ENCODE data around the gene CCNJ. TPM values are rescaled to one million over a fixed set of nuclear protein-coding genes. Genes with fewer than 3 reads are reported as not detected.

CCNJ gene
- total and polyA plus RNA-seq, 12 donors, result 3.4 to 10.7 (median 5.7) TPM

DNA sequence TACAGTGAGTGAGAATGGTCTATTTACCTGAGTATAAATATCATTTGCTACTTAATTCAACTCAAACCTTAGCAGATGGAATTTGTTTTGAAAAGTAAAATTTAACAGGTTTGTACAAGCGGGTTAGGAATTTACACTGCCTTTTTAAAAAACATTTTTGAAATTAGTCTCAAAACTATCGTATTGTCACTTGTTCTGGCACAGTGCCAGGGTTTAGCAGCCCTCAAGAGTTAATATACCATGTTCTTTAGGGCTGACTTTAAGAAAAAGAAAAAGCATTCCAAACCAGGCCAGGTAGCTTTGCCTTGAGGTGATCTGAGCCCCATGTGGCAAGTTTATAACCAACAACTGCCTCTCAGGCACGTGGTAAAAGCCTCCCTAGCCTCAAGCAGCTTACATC, 17.8 kb downstream of the CCNJ start:
- intact Hi-C loops (cut with DNase I), result no loop called here
- no peak for DNase-seq
- Histone ChIP-seq H3K27ac (no peak overlapping the region), H3K36me3 (replicated peaks in 1 of 2) (peaks cover 0 to 31% of the 10 kb centered on the region in 2 donors), H3K27me3 (no peaks in the 10 kb centered on the region), H3K9me3 (replicated peaks in 1 of 3) (no peaks in the 10 kb centered on the region), H3K4me1 (replicated peaks in 1 of 2) (no peaks in the 10 kb centered on the region), H3K4me3 (no peak overlapping the region)
- no peak for TF ChIP-seq POLR2A (IDR thresholded peaks at IDR 0.05)
- TF ChIP-seq, protein P1, sequence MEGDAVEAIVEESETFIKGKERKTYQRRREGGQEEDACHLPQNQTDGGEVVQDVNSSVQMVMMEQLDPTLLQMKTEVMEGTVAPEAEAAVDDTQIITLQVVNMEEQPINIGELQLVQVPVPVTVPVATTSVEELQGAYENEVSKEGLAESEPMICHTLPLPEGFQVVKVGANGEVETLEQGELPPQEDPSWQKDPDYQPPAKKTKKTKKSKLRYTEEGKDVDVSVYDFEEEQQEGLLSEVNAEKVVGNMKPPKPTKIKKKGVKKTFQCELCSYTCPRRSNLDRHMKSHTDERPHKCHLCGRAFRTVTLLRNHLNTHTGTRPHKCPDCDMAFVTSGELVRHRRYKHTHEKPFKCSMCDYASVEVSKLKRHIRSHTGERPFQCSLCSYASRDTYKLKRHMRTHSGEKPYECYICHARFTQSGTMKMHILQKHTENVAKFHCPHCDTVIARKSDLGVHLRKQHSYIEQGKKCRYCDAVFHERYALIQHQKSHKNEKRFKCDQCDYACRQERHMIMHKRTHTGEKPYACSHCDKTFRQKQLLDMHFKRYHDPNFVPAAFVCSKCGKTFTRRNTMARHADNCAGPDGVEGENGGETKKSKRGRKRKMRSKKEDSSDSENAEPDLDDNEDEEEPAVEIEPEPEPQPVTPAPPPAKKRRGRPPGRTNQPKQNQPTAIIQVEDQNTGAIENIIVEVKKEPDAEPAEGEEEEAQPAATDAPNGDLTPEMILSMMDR (IDR thresholded peaks at IDR 0.05), result no peak
- 83 to 99% (median 95%) methylated on average over 3 of the region's 3 CpGs for WGBS, 4 donors

- H3K4me1 ChIP-seq (replicated peaks in 1 of 2), result no peaks in the 10 kb centered on the region
- no peaks in the 10 kb centered on the region for H3K27me3 ChIP-seq
- no peak for DNase-seq
- H3K36me3 ChIP-seq (replicated peaks in 1 of 2), result no peaks in the 10 kb centered on the region
- 58 to 74% (median 64%) methylated on average over 2 of the region's 2 CpGs for WGBS, 4 donors
- no peak for TF ChIP-seq POLR2A (IDR thresholded peaks at IDR 0.05)
- TF ChIP-seq, protein P1 (IDR thresholded peaks at IDR 0.05), result no peak
- no peak overlapping the region for H3K27ac ChIP-seq
- H3K9me3 ChIP-seq (replicated peaks in 1 of 3), result no peaks in the 10 kb centered on the region
- intact Hi-C loops (cut with DNase I), result no loop called here
- H3K4me3 ChIP-seq, result no peak overlapping the region
Observed at GRCh38 chr10:96072674-96073073, 29.3 kb downstream of the CCNJ start.

GRCh38 chr10:96073722-96074121, 30.3 kb downstream of the CCNJ start:
- Histone ChIP-seq H3K4me1 (replicated peaks in 1 of 2) (no peaks in the 10 kb centered on the region), H3K27ac (no peak overlapping the region), H3K9me3 (replicated peaks in 1 of 3) (no peaks in the 10 kb centered on the region), H3K4me3 (no peak overlapping the region), H3K27me3 (no peaks in the 10 kb centered on the region), H3K36me3 (replicated peaks in 1 of 2) (no peaks in the 10 kb centered on the region)
- TF ChIP-seq, protein P1 (IDR thresholded peaks at IDR 0.05), result no peak
- no peak for TF ChIP-seq POLR2A (IDR thresholded peaks at IDR 0.05)
- intact Hi-C loops (cut with DNase I), result no loop called here
- no peak for DNase-seq
- WGBS, 4 donors, result 85 to 88% (median 86%) methylated on average over 1 of the region's 1 CpG

DNA sequence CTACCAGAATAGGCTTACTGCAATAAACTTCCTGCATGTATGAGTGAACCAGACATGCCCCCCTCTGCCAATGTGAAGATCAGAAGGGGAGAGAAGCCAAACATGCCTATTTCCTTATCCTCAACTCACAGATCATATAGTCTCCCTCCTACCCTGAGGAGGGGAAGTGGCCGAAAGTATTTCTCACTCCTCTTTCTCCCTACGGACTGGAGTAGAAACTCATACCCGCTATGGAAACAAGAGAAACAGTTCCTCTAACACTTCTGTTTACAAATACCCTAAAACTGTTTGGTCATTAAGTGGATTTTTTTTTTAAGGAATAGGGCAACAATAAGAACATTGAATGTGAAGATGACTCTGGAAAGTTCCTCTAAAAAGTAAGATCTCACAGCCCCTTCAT, 31.4 kb downstream of the CCNJ start:
- 93 to 98% (median 97%) methylated on average over 3 of the region's 3 CpGs for WGBS, 4 donors
- no peaks in the 10 kb centered on the region for H3K9me3 ChIP-seq (replicated peaks in 1 of 3)
- no peak overlapping the region for H3K27ac ChIP-seq
- no peaks in the 10 kb centered on the region for H3K27me3 ChIP-seq
- intact Hi-C loops (cut with DNase I), result no loop called here
- H3K4me1 ChIP-seq (replicated peaks in 1 of 2), result no peaks in the 10 kb centered on the region
- no peaks in the 10 kb centered on the region for H3K36me3 ChIP-seq (replicated peaks in 1 of 2)
- H3K4me3 ChIP-seq, result no peak overlapping the region
- no peak for TF ChIP-seq POLR2A (IDR thresholded peaks at IDR 0.05)
- TF ChIP-seq, protein P1 (IDR thresholded peaks at IDR 0.05), result no peak
- DNase-seq, result no peak

Measured in adrenal gland (tissue), 12 donors.